ENCODE results near the gene EPM2AIP1. TPM values are rescaled to one million over a fixed set of nuclear protein-coding genes. Genes with fewer than 3 reads are reported as not detected.
A peak's percentile ranks its signal among the peaks of the same experiment; 100 is the strongest.

Gene EPM2AIP1
- total and polyA plus RNA-seq, 9 of the 15 experiments (the other 6 are each of a cell fraction or from before 2014, with no cell fraction given): 6.7 to 44.8 (median 25.2) TPM

GRCh38 chr3:36954452-36955134 lies 38.3 kb downstream of the EPM2AIP1 start (continued):
- TF ChIP-seq ZNF140 (CRISPR knock-in tag; IDR thresholded peaks at IDR 0.05) (no peak), BRD4 (IDR thresholded peaks at IDR 0.05) (no peak), EGR1 (conservative IDR thresholded peaks at IDR 0.05) (peak; percentile 73), SOX6 (IDR thresholded peaks at IDR 0.05) (no peak), MBD2 (IDR thresholded peaks at IDR 0.05; ENCODE audit: borderline replicate concordance, low read depth) (peak; percentile 64; the same call in 1 of the 2 replicates), NCOA6 (IDR thresholded peaks at IDR 0.05) (no peak), ZNF445 (CRISPR knock-in tag; IDR thresholded peaks at IDR 0.05; ENCODE audit: low read depth) (no peak), ZFP36 (IDR thresholded peaks at IDR 0.05; ENCODE audit: low read depth, low read length, partially characterized antibody) (no peak), HEY1 (CRISPR knock-in tag; IDR thresholded peaks at IDR 0.05; ENCODE audit: borderline replicate concordance) (no peak), ILK (tag; IDR thresholded peaks at IDR 0.05; ENCODE audit: borderline replicate concordance, low read depth) (no peak), ZNF263 (CRISPR knock-in tag; IDR thresholded peaks at IDR 0.05; ENCODE audit: borderline replicate concordance) (no peak), MTA2 (IDR thresholded peaks at IDR 0.05; ENCODE audit: low read depth) (peak; percentile 71), ZNF830 (CRISPR knock-in tag; IDR thresholded peaks at IDR 0.05) (no peak), ZNF644 (tag; IDR thresholded peaks at IDR 0.05; ENCODE audit: low read depth) (no peak), PATZ1 (CRISPR knock-in tag; IDR thresholded peaks at IDR 0.05; ENCODE audit: borderline replicate concordance) (no peak), RBM22 (IDR thresholded peaks at IDR 0.05; ENCODE audit: low read depth, low read length, poor library complexity, severe bottlenecking) (no peak), ZBTB17 (CRISPR knock-in tag; IDR thresholded peaks at IDR 0.05) (no peak), ZKSCAN3 (CRISPR knock-in tag; IDR thresholded peaks at IDR 0.05) (no peak), SMAD4 (CRISPR knock-in tag; conservative IDR thresholded peaks at IDR 0.05) (peak; percentile 63), MAX (CRISPR knock-in tag; IDR thresholded peaks at IDR 0.05) (no peak), ZNF436 (CRISPR knock-in tag; IDR thresholded peaks at IDR 0.05) (no peak), NFIX (CRISPR knock-in tag; IDR thresholded peaks at IDR 0.05; ENCODE audit: low read depth) (no peak), STAG1 (CRISPR knock-in tag; IDR thresholded peaks at IDR 0.05; ENCODE audit: borderline replicate concordance) (no peak), FOXK1 (CRISPR knock-in tag; IDR thresholded peaks at IDR 0.05; ENCODE audit: borderline replicate concordance) (no peak), ARHGAP35 (IDR thresholded peaks at IDR 0.05; ENCODE audit: partially characterized antibody) (no peak)
- TF ChIP-seq, protein P1, sequence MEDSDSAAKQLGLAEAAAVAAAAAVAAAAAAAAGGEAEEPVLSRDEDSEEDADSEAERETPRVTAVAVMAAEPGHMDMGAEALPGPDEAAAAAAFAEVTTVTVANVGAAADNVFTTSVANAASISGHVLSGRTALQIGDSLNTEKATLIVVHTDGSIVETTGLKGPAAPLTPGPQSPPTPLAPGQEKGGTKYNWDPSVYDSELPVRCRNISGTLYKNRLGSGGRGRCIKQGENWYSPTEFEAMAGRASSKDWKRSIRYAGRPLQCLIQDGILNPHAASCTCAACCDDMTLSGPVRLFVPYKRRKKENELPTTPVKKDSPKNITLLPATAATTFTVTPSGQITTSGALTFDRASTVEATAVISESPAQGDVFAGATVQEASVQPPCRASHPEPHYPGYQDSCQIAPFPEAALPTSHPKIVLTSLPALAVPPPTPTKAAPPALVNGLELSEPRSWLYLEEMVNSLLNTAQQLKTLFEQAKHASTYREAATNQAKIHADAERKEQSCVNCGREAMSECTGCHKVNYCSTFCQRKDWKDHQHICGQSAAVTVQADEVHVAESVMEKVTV (CRISPR knock-in tag; IDR thresholded peaks at IDR 0.05): no peak
